B cell (primary cell): ENCODE measurements around the gene CRISPLD2. TPM values are rescaled to one million over a fixed set of nuclear protein-coding genes. Genes with fewer than 3 reads are reported as not detected.

Source experiments
- ATAC-seq: fragments of 200-7000 bp; cut with Tn5 transposase; one replicate; pipeline ENCODE4 v1.10.0; 2021; ENCODE audit warnings: low read depth, mild to moderate bottlenecking, moderate number of reproducible peaks, moderate library complexity
- CTCF ChIA-PET: fragments of 350-600 bp; sonication (Branson Sonifier 250); formaldehyde crosslinking; loops from one replicate; lab custom pipeline; 2021; ENCODE audit warnings: antibody characterized with exemption, inconsistent platforms; lab: Charles Lee
- POLR2A ChIA-PET: fragments of 350-600 bp; sonication (Branson Sonifier 250); formaldehyde crosslinking; loops from one replicate; lab custom pipeline; 2021; ENCODE audit warnings: antibody characterized with exemption; lab: Charles Lee
- DNase-seq: peaks from one replicate; pipeline ENCODE4 v3.0.0; 2013
- H2AFZ ChIP-seq: 2 replicates; pipeline ENCODE4 v1.6.1; 2012; ENCODE audit warnings: mild to moderate bottlenecking, low read depth, low read length; ENCODE audit not compliant: insufficient read depth, poor library complexity, severe bottlenecking
- H3K27ac ChIP-seq, 2 donors: 1 replicate in 1 of 2; 2 replicates in 1 of 2; pipeline ENCODE4 v1.5.1; 2012 to 2013; ENCODE audit warnings: low read length in 2 of 2, mild to moderate bottlenecking in 2 of 2, moderate library complexity in 1 of 2
- H3K27me3 ChIP-seq, 4 experiments: fragments of 200-600 bp in 1 of 4; sonication (generic) in 1 of 4; replicated peaks in 1 of 4; 1 replicate in 2 of 4; 2 replicates in 2 of 4; pipeline versions ENCODE4 v1.6.1 to v1.7.0; 2013 to 2016; ENCODE audit warnings: low read length in 3 of 4, mild to moderate bottlenecking in 2 of 4, mixed read lengths in 1 of 4, moderate library complexity in 1 of 4; ENCODE audit not compliant: insufficient read depth in 4 of 4, control insufficient read depth in 3 of 4; ENCODE audit errors: control extremely low read depth in 1 of 4
- H3K36me3 ChIP-seq, 2 experiments: replicated peaks in 1 of 2; 1 replicate in 1 of 2; 2 replicates in 1 of 2; pipeline versions ENCODE4 v1.6.1 to v1.7.1; 2013; ENCODE audit warnings: low read length in 1 of 2; ENCODE audit not compliant: insufficient read depth in 2 of 2, control insufficient read depth in 1 of 2; ENCODE audit errors: control extremely low read depth in 1 of 2, extremely low read depth in 1 of 2
- H3K4me1 ChIP-seq, 2 donors: fragments of 200-600 bp in 1 of 2; sonication (generic) in 1 of 2; 1 replicate in 1 of 2; 2 replicates in 1 of 2; pipeline versions ENCODE4 v1.5.1 to v1.6.1; 2013 to 2017; ENCODE audit warnings: low read length in 2 of 2; ENCODE audit not compliant: control insufficient read depth in 2 of 2, insufficient read depth in 2 of 2
- H3K4me2 ChIP-seq: replicated peaks from 2 replicates; pipeline ENCODE3; 2012; ENCODE audit warnings: mild to moderate bottlenecking, low read depth, low read length; ENCODE audit not compliant: poor library complexity, severe bottlenecking
- H3K4me3 ChIP-seq, 5 experiments: fragments of 200-600 bp in 1 of 5; sonication (generic) in 1 of 5; 1 replicate in 3 of 5; 2 replicates in 2 of 5; pipeline versions ENCODE4 v1.5.1 to v1.7.0; 2011 to 2016; ENCODE audit warnings: low read length in 4 of 5, mild to moderate bottlenecking in 4 of 5, low read depth in 2 of 5, control low read depth in 1 of 5, moderate library complexity in 1 of 5; ENCODE audit not compliant: insufficient read depth in 1 of 5; ENCODE audit errors: control extremely low read depth in 1 of 5, extremely low read depth in 1 of 5
- H3K79me2 ChIP-seq: fragments of 200-600 bp; sonication (generic); one replicate; pipeline ENCODE4 v1.6.0; 2016; ENCODE audit warnings: low read length; ENCODE audit not compliant: control insufficient read depth, insufficient read depth
- H3K9ac ChIP-seq: fragments of 200-600 bp; sonication (generic); 2 replicates; pipeline ENCODE4 v1.6.1; 2017; ENCODE audit warnings: mild to moderate bottlenecking, low read length, moderate library complexity
- H3K9me3 ChIP-seq, 3 donors: one replicate each; pipeline versions ENCODE4 v1.6.1 to v1.7.1; 2013; ENCODE audit warnings: low read length in 2 of 3; ENCODE audit not compliant: control insufficient read depth in 2 of 3, insufficient read depth in 1 of 3; ENCODE audit errors: control extremely low read depth in 1 of 3
- H4K20me1 ChIP-seq: 2 replicates; pipeline ENCODE4 v1.6.0; 2012; ENCODE audit warnings: mild to moderate bottlenecking, low read length; ENCODE audit not compliant: insufficient read depth, control insufficient read depth, poor library complexity, severe bottlenecking
- H3K27ac Mint-ChIP-seq: one replicate; pipeline ENCODE4 v1.8.0; 2021; ENCODE audit warnings: mixed read lengths
- H3K27me3 Mint-ChIP-seq: one replicate; pipeline ENCODE4 v1.8.0; 2021; ENCODE audit warnings: mixed read lengths
- H3K4me1 Mint-ChIP-seq: one replicate; pipeline ENCODE4 v1.8.0; 2021; ENCODE audit warnings: mixed read lengths
- H3K4me3 Mint-ChIP-seq: one replicate; pipeline ENCODE4 v1.8.0; 2021; ENCODE audit warnings: mixed read lengths
- H3K9me3 Mint-ChIP-seq: one replicate; pipeline ENCODE4 v1.8.0; 2022; ENCODE audit warnings: mixed read lengths; ENCODE audit not compliant: insufficient read depth
- EZH2 ChIP-seq: IDR thresholded peaks from 2 replicates; pipeline ENCODE4 v1.6.1; 2012; ENCODE audit warnings: borderline replicate concordance, low read depth, mild to moderate bottlenecking, moderate library complexity, low read length; ENCODE audit not compliant: insufficient read depth, poor library complexity, severe bottlenecking
- WGBS: methylation state at CpG from one replicate; pipeline ENCODE4 v1.1.5; 2013; ENCODE audit warnings: missing lambda C conversion rate; ENCODE audit not compliant: insufficient coverage; 5-methylcytosine and 5-hydroxymethylcytosine counted together
- intact Hi-C: fragments of 100-400 bp; cut with micrococcal nuclease; formaldehyde crosslinking; loops from one replicate; pipeline ENCODE4 v1.10.0; 2022
- polyA plus RNA-seq: library from polyadenylated mRNA; depleted of rRNA; stranded (reverse); fragments of >200 nt; gene quantifications from 2 replicates; pipeline ENCODE4 v1.2.3, GENCODE V29; 2012
- total RNA-seq, 2 donors: library from RNA; stranded (reverse); fragments of 120-200 nt in 1 of 2; gene quantifications; 1 replicate in 1 of 2; 2 replicates in 1 of 2; pipeline versions ENCODE4 v1.2.3 to v1.2.4, GENCODE V29; 2013 to 2022
- TF ChIP-seq, protein P1 (sequence below): fragments of 200-600 bp; IDR thresholded peaks from one replicate; pipeline ENCODE4 v1.8.0; 2022; ENCODE audit warnings: antibody characterized with exemption, mild to moderate bottlenecking

The CRISPLD2 gene
- total and polyA plus RNA-seq, 2 donors (not counting 1 experiment from before 2014, with no cell fraction given) = 0.25 to 0.37 TPM

DNA sequence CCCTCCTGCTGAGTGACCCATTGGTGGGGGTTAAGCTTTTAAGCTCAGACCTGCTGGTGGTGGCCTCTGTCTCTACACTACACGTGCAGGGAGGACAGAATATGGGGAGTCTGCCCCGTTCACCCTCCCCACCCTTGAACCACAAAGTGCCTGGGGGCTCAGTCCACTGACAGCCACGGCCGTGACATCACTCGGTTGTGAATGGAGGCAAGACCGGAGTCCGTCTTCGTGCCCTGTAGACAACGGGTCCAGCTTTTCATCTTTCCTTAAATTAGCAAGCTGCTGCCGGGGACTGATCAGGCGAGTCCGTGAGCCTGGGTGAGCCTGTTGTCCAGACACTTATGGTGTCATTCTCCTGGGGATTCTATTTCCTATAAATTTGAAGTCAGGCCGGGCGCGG lies 67.4 kb downstream of the CRISPLD2 start:
- DNase-seq = no peak
- peaks cover 0 to 2% (median 0%) of the 10 kb centered on the region in 3 donors for H3K9me3 ChIP-seq
- H3K9me3 Mint-ChIP-seq = no peaks in the 10 kb centered on the region
- H2AFZ ChIP-seq = no peak overlapping the region
- WGBS = 95% methylated on average over 15 of the region's 15 CpGs
- intact Hi-C loops = no loop called here
- H3K4me1 Mint-ChIP-seq = peaks cover 5% of the 10 kb centered on the region
- no peak overlapping the region for H3K9ac ChIP-seq
- no peaks in the 10 kb centered on the region for H3K36me3 ChIP-seq
- no peak for TF ChIP-seq EZH2
- TF ChIP-seq, protein P1, sequence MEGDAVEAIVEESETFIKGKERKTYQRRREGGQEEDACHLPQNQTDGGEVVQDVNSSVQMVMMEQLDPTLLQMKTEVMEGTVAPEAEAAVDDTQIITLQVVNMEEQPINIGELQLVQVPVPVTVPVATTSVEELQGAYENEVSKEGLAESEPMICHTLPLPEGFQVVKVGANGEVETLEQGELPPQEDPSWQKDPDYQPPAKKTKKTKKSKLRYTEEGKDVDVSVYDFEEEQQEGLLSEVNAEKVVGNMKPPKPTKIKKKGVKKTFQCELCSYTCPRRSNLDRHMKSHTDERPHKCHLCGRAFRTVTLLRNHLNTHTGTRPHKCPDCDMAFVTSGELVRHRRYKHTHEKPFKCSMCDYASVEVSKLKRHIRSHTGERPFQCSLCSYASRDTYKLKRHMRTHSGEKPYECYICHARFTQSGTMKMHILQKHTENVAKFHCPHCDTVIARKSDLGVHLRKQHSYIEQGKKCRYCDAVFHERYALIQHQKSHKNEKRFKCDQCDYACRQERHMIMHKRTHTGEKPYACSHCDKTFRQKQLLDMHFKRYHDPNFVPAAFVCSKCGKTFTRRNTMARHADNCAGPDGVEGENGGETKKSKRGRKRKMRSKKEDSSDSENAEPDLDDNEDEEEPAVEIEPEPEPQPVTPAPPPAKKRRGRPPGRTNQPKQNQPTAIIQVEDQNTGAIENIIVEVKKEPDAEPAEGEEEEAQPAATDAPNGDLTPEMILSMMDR = no peak
- H3K27me3 ChIP-seq = peaks cover 0 to 11% (median 0%) of the 10 kb centered on the region in 4 experiments
- H3K4me3 Mint-ChIP-seq = no peak overlapping the region
- H3K27ac Mint-ChIP-seq = no peak overlapping the region
- no peak overlapping the region for H3K4me3 ChIP-seq
- H3K79me2 ChIP-seq = no peaks in the 10 kb centered on the region
- CTCF ChIA-PET = no interaction called here
- POLR2A ChIA-PET = no interaction called here
- peaks cover 40% of the 10 kb centered on the region for H3K27me3 Mint-ChIP-seq
- no peak for ATAC-seq
- peaks cover 0 to 6% of the 10 kb centered on the region in 2 donors for H3K4me1 ChIP-seq
- no peak overlapping the region for H3K27ac ChIP-seq
- H3K4me2 ChIP-seq = no peak overlapping the region
- no peaks in the 10 kb centered on the region for H4K20me1 ChIP-seq

DNA sequence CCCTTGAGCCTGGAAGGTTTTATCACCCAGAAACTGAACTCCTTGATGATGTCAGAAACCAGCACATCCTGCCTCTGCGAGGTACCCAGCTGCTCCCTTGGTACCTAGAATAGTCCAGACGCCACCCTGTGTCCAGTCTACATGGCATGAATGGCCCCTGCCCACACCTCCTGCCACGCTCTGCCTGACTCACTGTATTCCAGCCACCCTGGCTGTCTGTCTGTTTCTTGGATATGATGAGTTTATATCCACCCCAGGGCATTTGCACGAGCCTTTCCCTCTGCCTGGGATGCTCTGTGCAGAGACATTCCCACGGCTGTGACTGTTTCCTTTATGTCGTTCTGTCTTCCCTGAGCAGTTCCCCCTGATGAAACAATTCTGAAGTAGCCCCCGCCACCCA lies 68.7 kb downstream of the CRISPLD2 start:
- no peaks in the 10 kb centered on the region for H3K79me2 ChIP-seq
- H3K4me3 ChIP-seq = no peak overlapping the region
- 82% methylated on average over 7 of the region's 7 CpGs for WGBS
- no peaks in the 10 kb centered on the region for H3K9me3 Mint-ChIP-seq
- no peak overlapping the region for H2AFZ ChIP-seq
- H3K9ac ChIP-seq = no peak overlapping the region
- intact Hi-C loops = no loop called here
- ATAC-seq = no peak
- peaks cover 0 to 6% of the 10 kb centered on the region in 2 donors for H3K4me1 ChIP-seq
- peaks cover 32% of the 10 kb centered on the region for H3K27me3 Mint-ChIP-seq
- H3K36me3 ChIP-seq = no peaks in the 10 kb centered on the region
- H3K27me3 ChIP-seq = peaks cover 0 to 12% (median 0%) of the 10 kb centered on the region in 4 experiments
- ChIA-PET POLR2A (no interaction called here), CTCF (no interaction called here)
- TF ChIP-seq, protein P1 = no peak
- no peak for TF ChIP-seq EZH2
- H3K4me1 Mint-ChIP-seq = peaks cover 5% of the 10 kb centered on the region
- no peak overlapping the region for H3K27ac ChIP-seq
- H3K9me3 ChIP-seq = peaks cover 0 to 1% (median 0%) of the 10 kb centered on the region in 3 donors
- H3K27ac Mint-ChIP-seq = no peak overlapping the region
- no peak for DNase-seq
- H3K4me3 Mint-ChIP-seq = no peak overlapping the region
- no peak overlapping the region for H3K4me2 ChIP-seq
- no peaks in the 10 kb centered on the region for H4K20me1 ChIP-seq
